Suppressor macrophage (primary cell): Measurements from ENCODE around the gene ACBD6.
"Not testable (repeated sequence)": the region's sequence is repeated elsewhere in the genome, so short reads cannot be mapped to it uniquely, and the experiment has no call there.

Experiments
- DNase-seq, 4 experiments: peaks; one replicate each; pipeline ENCODE4 v3.0.0-alpha.2; 2020 to 2022

ACBD6 gene

GRCh38 chr1:180488661-180489060, 13.7 kb downstream of the ACBD6 start:
- DNase-seq: no peak

GRCh38 chr1:180486092-180486491, 16.3 kb downstream of the ACBD6 start:
- no peak for DNase-seq

- DNase-seq: no peak
Observed at GRCh38 chr1:180484490-180484889, 17.9 kb downstream of the ACBD6 start.

GRCh38 chr1:180482425-180483275, 19.7 kb downstream of the ACBD6 start:
- peak; percentile 50 to 78 (median 65) for DNase-seq

GRCh38 chr1:180470031-180470430, 32.3 kb downstream of the ACBD6 start:
- no peak for DNase-seq

GRCh38 chr1:180468311-180468710, 34.1 kb downstream of the ACBD6 start:
- DNase-seq: no peak

GRCh38 chr1:180462102-180462501, 40.3 kb downstream of the ACBD6 start:
- DNase-seq: no peak

- DNase-seq: not testable (repeated sequence)
Observed at GRCh38 chr1:180461682-180462081, 40.7 kb downstream of the ACBD6 start.

- DNase-seq: no peak
Observed at GRCh38 chr1:180458807-180459206, 43.6 kb downstream of the ACBD6 start.

GRCh38 chr1:180456191-180456590, 46.2 kb downstream of the ACBD6 start:
- DNase-seq: no peak

GRCh38 chr1:180451504-180451903, 50.9 kb downstream of the ACBD6 start:
- DNase-seq: no peak

- DNase-seq: no peak
Observed at GRCh38 chr1:180444522-180444921, 57.9 kb downstream of the ACBD6 start.

GRCh38 chr1:180440335-180440734, 62.0 kb downstream of the ACBD6 start:
- DNase-seq: no peak

GRCh38 chr1:180435566-180435965, 66.8 kb downstream of the ACBD6 start:
- DNase-seq: no peak

- DNase-seq: no peak
Observed at GRCh38 chr1:180433873-180434272, 68.5 kb downstream of the ACBD6 start.

- DNase-seq: no peak
Observed at GRCh38 chr1:180431683-180432082, 70.7 kb downstream of the ACBD6 start.

- peak; percentile 37 to 70 (median 50) for DNase-seq
Observed at GRCh38 chr1:180428782-180429695, 73.3 kb downstream of the ACBD6 start.

- no peak for DNase-seq
Observed at GRCh38 chr1:180425952-180426351, 76.4 kb downstream of the ACBD6 start.

- DNase-seq: no peak
Observed at GRCh38 chr1:180424848-180425457, 77.4 kb downstream of the ACBD6 start.

- no peak for DNase-seq
Observed at GRCh38 chr1:180421614-180422013, 80.8 kb downstream of the ACBD6 start.

- not testable (repeated sequence) for DNase-seq
Observed at GRCh38 chr1:180421145-180421544, 81.2 kb downstream of the ACBD6 start.

GRCh38 chr1:180415985-180416633, 86.3 kb downstream of the ACBD6 start:
- DNase-seq: peak in 3 of 4 experiments; percentile 5 to 75 (median 61)
